H1 (cell line): ENCODE measurements around the gene YIF1A. TPM values are rescaled to one million over a fixed set of nuclear protein-coding genes. Genes with fewer than 3 reads are reported as not detected.

Experiments
- POLR2A ChIP-seq, 2 experiments: IDR thresholded peaks; 1 replicate in 1 of 2; 2 replicates in 1 of 2; pipeline ENCODE4 v1.6.1; 2011; ENCODE audit warnings: low read depth in 2 of 2, low read length in 2 of 2, mild to moderate bottlenecking in 2 of 2; ENCODE audit errors: control extremely low read depth in 1 of 2
- polyA plus RNA-seq, 7 experiments: library from polyadenylated mRNA; depleted of rRNA in 3 of 7; stranded (reverse) in 5 of 7; unstranded in 2 of 7; fragments of >200 nt in 5 of 7; fragments of 200-250 nt in 2 of 7; gene quantifications; 1 replicate in 5 of 7; 2 replicates in 1 of 7; 4 replicates in 1 of 7; pipeline versions ENCODE4 v1.2.1 to v1.2.3, GENCODE V29; 2011 to 2013; ENCODE audit warnings: missing spikeins in 2 of 7, mixed read lengths in 2 of 7
- total RNA-seq: library from RNA; stranded (reverse); fragmentation: NEBNext Ultra II Directional; extraction: Animal tissue kit (Norgen Biotek cat#: 25700); gene quantifications from 2 replicates; pipeline ENCODE4 v1.2.1, GENCODE V29; 2021

Gene YIF1A
- total and polyA plus RNA-seq, 2 of the 8 experiments (the other 6 are each of a cell fraction or from before 2014, with no cell fraction given), result 70.1 to 178 TPM

GRCh38 chr11:66327171-66328030, 38.5 kb upstream of the YIF1A start (continued):
- TF ChIP-seq POLR2A (IDR thresholded peaks at IDR 0.05; ENCODE audit: control extremely low read depth in 1 of 2, low read depth in 2 of 2, low read length in 2 of 2), result no peak
